ENCODE measurements around the gene NMD3.

Gene NMD3

DNA sequence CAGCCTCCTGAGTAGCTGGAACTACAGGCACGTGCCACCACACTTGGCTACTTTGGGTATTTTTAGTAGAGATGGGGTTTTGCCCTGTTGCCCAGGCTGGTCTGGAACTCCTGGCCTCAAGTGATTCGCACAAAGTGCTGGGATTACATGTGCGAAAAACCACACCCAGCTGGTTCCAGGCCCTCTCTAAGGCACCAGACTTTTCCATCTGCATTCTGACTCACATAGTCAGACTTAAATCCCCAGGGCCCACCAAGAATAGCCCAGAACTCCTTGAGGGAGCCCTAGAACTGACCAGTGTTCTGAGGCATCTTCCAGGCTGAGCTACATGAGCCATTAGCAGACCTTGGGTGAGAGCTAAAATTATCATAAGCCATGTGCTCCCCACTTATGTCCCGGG lies 68.1 kb downstream of the NMD3 start:
- no peak for DNase-seq

DNA sequence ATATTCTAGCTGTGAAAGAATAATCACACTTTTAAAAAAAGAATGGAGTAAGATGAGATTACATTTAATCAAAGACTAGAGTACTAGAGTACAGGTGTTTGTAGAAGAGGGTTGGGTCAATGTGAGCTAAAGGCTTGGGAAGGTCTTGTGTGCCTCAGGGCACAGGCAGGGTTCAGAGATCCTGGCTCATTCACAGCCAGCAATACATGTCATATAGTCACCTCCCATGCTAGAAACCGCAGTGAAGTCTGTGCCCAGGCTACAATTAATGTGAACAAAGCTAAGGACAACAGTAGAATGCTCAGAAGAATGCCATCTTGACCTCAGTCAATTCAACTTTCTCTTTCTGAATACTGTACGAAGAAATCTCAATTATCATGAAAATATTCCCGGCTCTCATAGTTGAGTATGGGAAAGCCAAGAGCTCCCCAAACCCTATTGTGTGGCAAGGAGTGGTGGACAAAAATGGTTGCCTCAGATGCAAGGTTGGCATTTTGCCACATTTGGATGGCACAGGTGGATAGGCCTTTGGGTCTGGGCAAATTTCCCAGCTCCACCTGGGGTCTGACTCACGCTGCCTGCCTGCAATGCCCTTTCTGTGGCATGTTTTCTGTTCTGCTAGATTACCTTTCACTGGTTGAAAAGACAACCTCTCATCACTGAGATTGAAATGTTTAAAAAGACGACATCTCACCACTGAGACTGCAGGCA lies 70.2 kb downstream of the NMD3 start:
- DNase-seq = no peak

DNA sequence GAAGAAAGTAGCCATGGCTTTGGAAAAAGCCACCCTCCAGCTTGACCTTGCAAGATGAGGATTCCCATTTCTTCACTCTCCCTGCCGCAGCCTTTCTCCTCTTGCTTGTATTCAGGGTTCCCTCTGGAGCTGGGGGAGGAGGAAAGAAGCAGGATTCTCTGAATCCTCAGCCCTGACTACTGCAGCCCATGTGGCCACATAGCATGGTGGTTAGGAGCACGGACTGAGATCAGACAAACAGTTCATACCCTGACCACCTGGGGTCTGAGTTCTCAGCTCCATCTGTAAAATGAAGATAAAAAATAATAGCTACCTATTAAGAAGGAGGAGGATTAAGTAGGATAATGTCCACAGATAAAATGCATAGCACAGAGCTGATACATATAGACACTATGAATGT lies 72.3 kb downstream of the NMD3 start:
- DNase-seq = no peak

DNA sequence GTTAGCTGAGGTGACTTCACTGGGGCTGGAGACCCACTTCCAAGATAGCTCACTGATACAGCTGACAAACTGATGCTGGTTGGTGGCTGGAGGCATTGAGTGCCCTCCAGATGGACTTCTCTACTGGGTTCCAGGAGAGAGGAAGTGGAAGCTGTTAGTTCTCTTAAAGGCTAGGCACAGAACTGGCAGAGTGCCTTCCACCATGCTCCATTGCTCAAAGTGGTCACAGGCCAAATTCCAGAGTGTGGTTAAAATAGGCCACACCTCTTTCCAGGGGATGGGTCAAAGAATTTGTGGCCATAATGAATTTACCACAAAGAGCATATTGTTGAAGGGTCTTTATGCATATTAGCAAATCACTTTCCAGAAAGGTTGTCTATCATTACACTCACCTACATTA lies 74.2 kb downstream of the NMD3 start:
- no peak for DNase-seq

DNA sequence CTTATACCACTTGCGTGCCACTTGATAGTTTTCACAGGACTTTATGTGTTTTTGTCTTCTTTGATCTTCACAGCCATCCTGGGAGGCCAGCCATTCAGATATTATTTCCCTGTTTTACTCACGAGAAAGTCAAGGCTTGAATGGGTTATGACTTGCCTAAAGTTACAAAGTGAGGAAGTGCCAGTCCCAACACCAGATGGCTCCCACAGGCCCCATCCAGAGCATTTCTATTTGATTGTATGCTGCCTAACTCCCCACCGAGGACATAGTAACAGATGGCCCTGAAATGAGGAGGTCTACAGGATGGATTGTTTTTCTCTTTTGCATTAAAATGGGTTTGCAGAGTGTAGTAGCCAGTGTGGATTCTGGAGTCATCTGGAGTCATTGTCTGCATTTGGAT lies 75.7 kb downstream of the NMD3 start:
- no peak for DNase-seq

Data from OCI-M1 (cell line).